Lung (tissue), 12 donors: ENCODE measurements around the gene DTWD2. TPM values are rescaled to one million over a fixed set of nuclear protein-coding genes. Genes with fewer than 3 reads are reported as not detected.
"Not testable (repeated sequence)": the region's sequence is repeated elsewhere in the genome, so short reads cannot be mapped to it uniquely, and the experiment has no call there.

Experiments used
- ATAC-seq: fragments of 200-7000 bp; cut with Tn5 transposase; one replicate; pipeline ENCODE4 v1.9.1; 2020; ENCODE audit warnings: moderate number of reproducible peaks; ENCODE audit not compliant: insufficient read depth, low FRiP score
- DNase-seq, 3 donors: peaks; one replicate each; pipeline ENCODE4 v3.0.0-alpha.2; 2013 to 2017
- H3K27ac ChIP-seq, 2 donors: one replicate each; pipeline ENCODE4 v1.5.1; 2013; ENCODE audit warnings: mild to moderate bottlenecking in 2 of 2, moderate library complexity in 2 of 2, control low read depth in 1 of 2, inconsistent platforms in 1 of 2, low read depth in 1 of 2, low read length in 1 of 2
- H3K27me3 ChIP-seq, 3 donors: one replicate each; pipeline ENCODE4 v1.5.1; 2013; ENCODE audit warnings: low read length in 2 of 3; ENCODE audit not compliant: control insufficient read depth in 3 of 3, insufficient read depth in 3 of 3
- H3K36me3 ChIP-seq, 4 donors: one replicate each; pipeline ENCODE4 v1.5.1; 2013; ENCODE audit warnings: low read length in 4 of 4, mild to moderate bottlenecking in 1 of 4, moderate library complexity in 1 of 4; ENCODE audit not compliant: control insufficient read depth in 4 of 4, insufficient read depth in 4 of 4
- H3K4me1 ChIP-seq, 5 donors: one replicate each; pipeline ENCODE4 v1.5.1; 2013; ENCODE audit warnings: low read length in 5 of 5, mild to moderate bottlenecking in 2 of 5, moderate library complexity in 1 of 5; ENCODE audit not compliant: control insufficient read depth in 5 of 5, insufficient read depth in 5 of 5
- H3K4me3 ChIP-seq: one replicate; pipeline ENCODE4 v1.5.1; 2013; ENCODE audit warnings: mild to moderate bottlenecking, control low read depth, moderate library complexity
- H3K9ac ChIP-seq, 2 donors: one replicate each; pipeline ENCODE4 v1.5.1; 2013; ENCODE audit warnings: low read length in 2 of 2, control low read depth in 1 of 2; ENCODE audit not compliant: insufficient read depth in 1 of 2
- H3K9me3 ChIP-seq, 4 donors: one replicate each; pipeline ENCODE4 v1.5.1; 2013; ENCODE audit warnings: low read length in 3 of 4, mild to moderate bottlenecking in 1 of 4, moderate library complexity in 1 of 4; ENCODE audit not compliant: control insufficient read depth in 4 of 4, insufficient read depth in 3 of 4
- CTCF ChIP-seq: IDR thresholded peaks from 2 replicates; pipeline ENCODE4 v1.5.1; 2012; ENCODE audit warnings: mild to moderate bottlenecking; ENCODE audit errors: control extremely low read depth, extremely low read depth
- WGBS, 2 donors: extraction: QIAGEN DNeasy Blood & Tissue Kit; methylation state at CpG; one replicate each; pipeline ENCODE4 v1.1.7; 2013; 5-methylcytosine and 5-hydroxymethylcytosine counted together
- polyA plus RNA-seq, 2 donors: library from polyadenylated mRNA; stranded (reverse); fragments of 200-250 nt; gene quantifications; one replicate each; pipeline ENCODE4 v1.2.1, GENCODE V29; 2013
- total RNA-seq, 2 donors: library from RNA; depleted of rRNA in 1 of 2; stranded (reverse); fragments of >200 nt in 1 of 2; gene quantifications; one replicate each; pipeline ENCODE4 v1.2.1, GENCODE V29; 2014 to 2021
- donor health status: control.
- donor health status: control.
- donor health status: Bipolar disorder and iron deficiency.
- donor health status: healthy.
- donor health status: DM: yes; HTN: yes; CAD: no.

The DTWD2 gene
- total and polyA plus RNA-seq, 4 donors: 1.7 to 11.4 (median 5.2) TPM

- DNase-seq (no peak), ATAC-seq (no peak)
- H3K27ac ChIP-seq: no peak overlapping the region
- H3K27me3 ChIP-seq: no peaks in the 10 kb centered on the region
- TF ChIP-seq CTCF: no peak
- no peaks in the 10 kb centered on the region for H3K9me3 ChIP-seq
- no peak overlapping the region for H3K9ac ChIP-seq
- peaks cover 0 to 1% (median 0%) of the 10 kb centered on the region in 5 donors for H3K4me1 ChIP-seq
- H3K36me3 ChIP-seq: no peaks in the 10 kb centered on the region
- whole genome bisulfite sequencing, 2 donors: 87 to 88% methylated on average over 2 of the region's 2 CpGs
- H3K4me3 ChIP-seq: no peak overlapping the region
Observed at GRCh38 chr5:118952992-118953651, 35.2 kb downstream of the DTWD2 start.

GRCh38 chr5:118952306-118952705, 36.0 kb downstream of the DTWD2 start:
- not testable (repeated sequence) for ATAC-seq, DNase-seq, H3K4me3 ChIP-seq, H3K9me3 ChIP-seq, H3K9ac ChIP-seq, H3K27me3 ChIP-seq, H3K36me3 ChIP-seq, H3K4me1 ChIP-seq, H3K27ac ChIP-seq
- 94% methylated on average over 4 of the region's 4 CpGs for WGBS, 2 donors

DNA sequence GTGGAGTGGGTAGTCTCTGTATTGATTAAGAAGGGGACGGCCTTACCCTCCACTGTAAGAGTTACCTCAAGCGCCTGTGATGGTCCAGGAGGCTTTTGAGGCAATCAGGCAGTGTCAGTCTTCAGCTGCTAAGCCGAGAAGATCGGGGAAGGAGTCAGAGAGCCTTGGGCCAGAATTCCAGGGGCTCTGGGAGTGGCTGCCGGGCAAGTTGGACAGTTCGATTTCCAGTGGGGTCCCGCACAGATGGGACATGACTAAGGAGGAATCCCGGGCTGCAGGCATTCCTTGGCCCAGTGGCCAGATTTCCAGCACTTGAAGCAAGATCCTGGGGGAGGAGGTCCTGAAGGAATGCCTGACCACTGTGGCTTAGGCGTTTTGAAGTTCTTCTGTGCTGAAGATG, 38.0 kb downstream of the DTWD2 start:
- 89 to 96% methylated on average over 9 of the region's 9 CpGs for WGBS, 2 donors
- H3K36me3 ChIP-seq, H3K27me3 ChIP-seq, ATAC-seq, H3K9ac ChIP-seq, H3K9me3 ChIP-seq, H3K4me3 ChIP-seq, H3K4me1 ChIP-seq, H3K27ac ChIP-seq, DNase-seq: not testable (repeated sequence)

- ATAC-seq (no peak), DNase-seq (no peak)
- no peaks in the 10 kb centered on the region for H3K27me3 ChIP-seq
- H3K4me3 ChIP-seq: no peak overlapping the region
- no peaks in the 10 kb centered on the region for H3K36me3 ChIP-seq
- 84 to 89% methylated on average over 2 of the region's 2 CpGs for WGBS, 2 donors
- H3K4me1 ChIP-seq: no peaks in the 10 kb centered on the region
- H3K9ac ChIP-seq: no peak overlapping the region
- H3K27ac ChIP-seq: no peak overlapping the region
- no peaks in the 10 kb centered on the region for H3K9me3 ChIP-seq
- TF ChIP-seq CTCF: no peak
Observed at GRCh38 chr5:118946138-118946800, 42.1 kb downstream of the DTWD2 start.
